ENCODE results near the gene NR5A2.

NR5A2 gene

GRCh38 chr1:200058341-200058740 is 30.8 kb downstream of the NR5A2 start:
- TF ChIP-seq FOXP2 (optimal IDR thresholded peaks at IDR 0.05; ENCODE audit: borderline replicate concordance, extremely low read depth, extremely low read length, insufficient read depth) (no peak), REST (IDR thresholded peaks at IDR 0.05; ENCODE audit: insufficient read depth in 1 of 2, low read depth in 2 of 2, low read length in 2 of 2) (no peak), SIN3A (IDR thresholded peaks at IDR 0.05; ENCODE audit: borderline replicate concordance, insufficient read depth, low read length) (no peak), TAF1 (IDR thresholded peaks at IDR 0.05; ENCODE audit: borderline replicate concordance, insufficient read depth, low read length) (no peak), POLR2AphosphoS5 (IDR thresholded peaks at IDR 0.05; ENCODE audit: low read depth, low read length) (no peak)

- TF ChIP-seq POLR2AphosphoS5 (IDR thresholded peaks at IDR 0.05; ENCODE audit: low read depth, low read length): no peak
Observed at GRCh38 chr1:200062143-200062542, 34.6 kb downstream of the NR5A2 start.

- TF ChIP-seq POLR2AphosphoS5 (IDR thresholded peaks at IDR 0.05; ENCODE audit: low read depth, low read length): no peak
- TF ChIP-seq TAF1 (IDR thresholded peaks at IDR 0.05; ENCODE audit: borderline replicate concordance, insufficient read depth, low read length): no peak
- no peak for TF ChIP-seq REST (IDR thresholded peaks at IDR 0.05; ENCODE audit: insufficient read depth in 1 of 2, low read depth in 2 of 2, low read length in 2 of 2)
Observed at GRCh38 chr1:200072636-200073285, 45.3 kb downstream of the NR5A2 start.

- no peak for TF ChIP-seq FOXP2 (optimal IDR thresholded peaks at IDR 0.05; ENCODE audit: borderline replicate concordance, extremely low read depth, extremely low read length, insufficient read depth)
- TF ChIP-seq SIN3A (IDR thresholded peaks at IDR 0.05; ENCODE audit: borderline replicate concordance, insufficient read depth, low read length): no peak
- no peak for TF ChIP-seq REST (IDR thresholded peaks at IDR 0.05; ENCODE audit: insufficient read depth in 1 of 2, low read depth in 2 of 2, low read length in 2 of 2)
- TF ChIP-seq TAF1 (IDR thresholded peaks at IDR 0.05; ENCODE audit: borderline replicate concordance, insufficient read depth, low read length): no peak
- TF ChIP-seq POLR2AphosphoS5 (IDR thresholded peaks at IDR 0.05; ENCODE audit: low read depth, low read length): no peak
Observed at GRCh38 chr1:200073286-200073637, 45.8 kb downstream of the NR5A2 start.

- TF ChIP-seq POLR2AphosphoS5 (IDR thresholded peaks at IDR 0.05; ENCODE audit: low read depth, low read length) (no peak), TAF1 (IDR thresholded peaks at IDR 0.05; ENCODE audit: borderline replicate concordance, insufficient read depth, low read length) (no peak), FOXP2 (optimal IDR thresholded peaks at IDR 0.05; ENCODE audit: borderline replicate concordance, extremely low read depth, extremely low read length, insufficient read depth) (no peak), REST (IDR thresholded peaks at IDR 0.05; ENCODE audit: insufficient read depth in 1 of 2, low read depth in 2 of 2, low read length in 2 of 2) (no peak), SIN3A (IDR thresholded peaks at IDR 0.05; ENCODE audit: borderline replicate concordance, insufficient read depth, low read length) (no peak)
Observed at GRCh38 chr1:200075522-200075921, 48.0 kb downstream of the NR5A2 start.

Data from PFSK-1 (cell line).